B cell (primary cell): Measurements from ENCODE around the gene MYB. TPM values are rescaled to one million over a fixed set of nuclear protein-coding genes. Genes with fewer than 3 reads are reported as not detected.

Source experiments
- ATAC-seq: fragments of 200-7000 bp; cut with Tn5 transposase; one replicate; pipeline ENCODE4 v1.10.0; 2021; ENCODE audit warnings: low read depth, mild to moderate bottlenecking, moderate number of reproducible peaks, moderate library complexity
- CTCF ChIA-PET: fragments of 350-600 bp; sonication (Branson Sonifier 250); formaldehyde crosslinking; loops from one replicate; lab custom pipeline; 2021; ENCODE audit warnings: antibody characterized with exemption, inconsistent platforms; lab: Charles Lee
- POLR2A ChIA-PET: fragments of 350-600 bp; sonication (Branson Sonifier 250); formaldehyde crosslinking; loops from one replicate; lab custom pipeline; 2021; ENCODE audit warnings: antibody characterized with exemption; lab: Charles Lee
- DNase-seq: peaks from one replicate; pipeline ENCODE4 v3.0.0; 2013
- H2AFZ ChIP-seq: 2 replicates; pipeline ENCODE4 v1.6.1; 2012; ENCODE audit warnings: mild to moderate bottlenecking, low read depth, low read length; ENCODE audit not compliant: insufficient read depth, poor library complexity, severe bottlenecking
- H3K27ac ChIP-seq, 2 donors: 1 replicate in 1 of 2; 2 replicates in 1 of 2; pipeline ENCODE4 v1.5.1; 2012 to 2013; ENCODE audit warnings: low read length in 2 of 2, mild to moderate bottlenecking in 2 of 2, moderate library complexity in 1 of 2
- H3K27me3 ChIP-seq, 4 experiments: fragments of 200-600 bp in 1 of 4; sonication (generic) in 1 of 4; replicated peaks in 1 of 4; 1 replicate in 2 of 4; 2 replicates in 2 of 4; pipeline versions ENCODE4 v1.6.1 to v1.7.0; 2013 to 2016; ENCODE audit warnings: low read length in 3 of 4, mild to moderate bottlenecking in 2 of 4, mixed read lengths in 1 of 4, moderate library complexity in 1 of 4; ENCODE audit not compliant: insufficient read depth in 4 of 4, control insufficient read depth in 3 of 4; ENCODE audit errors: control extremely low read depth in 1 of 4
- H3K36me3 ChIP-seq, 2 experiments: replicated peaks in 1 of 2; 1 replicate in 1 of 2; 2 replicates in 1 of 2; pipeline versions ENCODE4 v1.6.1 to v1.7.1; 2013; ENCODE audit warnings: low read length in 1 of 2; ENCODE audit not compliant: insufficient read depth in 2 of 2, control insufficient read depth in 1 of 2; ENCODE audit errors: control extremely low read depth in 1 of 2, extremely low read depth in 1 of 2
- H3K4me1 ChIP-seq, 2 donors: fragments of 200-600 bp in 1 of 2; sonication (generic) in 1 of 2; 1 replicate in 1 of 2; 2 replicates in 1 of 2; pipeline versions ENCODE4 v1.5.1 to v1.6.1; 2013 to 2017; ENCODE audit warnings: low read length in 2 of 2; ENCODE audit not compliant: control insufficient read depth in 2 of 2, insufficient read depth in 2 of 2
- H3K4me2 ChIP-seq: replicated peaks from 2 replicates; pipeline ENCODE3; 2012; ENCODE audit warnings: mild to moderate bottlenecking, low read depth, low read length; ENCODE audit not compliant: poor library complexity, severe bottlenecking
- H3K4me3 ChIP-seq, 5 experiments: fragments of 200-600 bp in 1 of 5; sonication (generic) in 1 of 5; 1 replicate in 3 of 5; 2 replicates in 2 of 5; pipeline versions ENCODE4 v1.5.1 to v1.7.0; 2011 to 2016; ENCODE audit warnings: low read length in 4 of 5, mild to moderate bottlenecking in 4 of 5, low read depth in 2 of 5, control low read depth in 1 of 5, moderate library complexity in 1 of 5; ENCODE audit not compliant: insufficient read depth in 1 of 5; ENCODE audit errors: control extremely low read depth in 1 of 5, extremely low read depth in 1 of 5
- H3K79me2 ChIP-seq: fragments of 200-600 bp; sonication (generic); one replicate; pipeline ENCODE4 v1.6.0; 2016; ENCODE audit warnings: low read length; ENCODE audit not compliant: control insufficient read depth, insufficient read depth
- H3K9ac ChIP-seq: fragments of 200-600 bp; sonication (generic); 2 replicates; pipeline ENCODE4 v1.6.1; 2017; ENCODE audit warnings: mild to moderate bottlenecking, low read length, moderate library complexity
- H3K9me3 ChIP-seq, 3 donors: one replicate each; pipeline versions ENCODE4 v1.6.1 to v1.7.1; 2013; ENCODE audit warnings: low read length in 2 of 3; ENCODE audit not compliant: control insufficient read depth in 2 of 3, insufficient read depth in 1 of 3; ENCODE audit errors: control extremely low read depth in 1 of 3
- H4K20me1 ChIP-seq: 2 replicates; pipeline ENCODE4 v1.6.0; 2012; ENCODE audit warnings: mild to moderate bottlenecking, low read length; ENCODE audit not compliant: insufficient read depth, control insufficient read depth, poor library complexity, severe bottlenecking
- H3K27ac Mint-ChIP-seq: one replicate; pipeline ENCODE4 v1.8.0; 2021; ENCODE audit warnings: mixed read lengths
- H3K27me3 Mint-ChIP-seq: one replicate; pipeline ENCODE4 v1.8.0; 2021; ENCODE audit warnings: mixed read lengths
- H3K4me1 Mint-ChIP-seq: one replicate; pipeline ENCODE4 v1.8.0; 2021; ENCODE audit warnings: mixed read lengths
- H3K4me3 Mint-ChIP-seq: one replicate; pipeline ENCODE4 v1.8.0; 2021; ENCODE audit warnings: mixed read lengths
- H3K9me3 Mint-ChIP-seq: one replicate; pipeline ENCODE4 v1.8.0; 2022; ENCODE audit warnings: mixed read lengths; ENCODE audit not compliant: insufficient read depth
- CTCF ChIP-seq: fragments of 200-600 bp; IDR thresholded peaks from one replicate; pipeline ENCODE4 v1.8.0; 2022; ENCODE audit warnings: antibody characterized with exemption, mild to moderate bottlenecking
- EZH2 ChIP-seq: IDR thresholded peaks from 2 replicates; pipeline ENCODE4 v1.6.1; 2012; ENCODE audit warnings: borderline replicate concordance, low read depth, mild to moderate bottlenecking, moderate library complexity, low read length; ENCODE audit not compliant: insufficient read depth, poor library complexity, severe bottlenecking
- whole genome bisulfite sequencing: methylation state at CpG from one replicate; pipeline ENCODE4 v1.1.5; 2013; ENCODE audit warnings: missing lambda C conversion rate; ENCODE audit not compliant: insufficient coverage; 5-methylcytosine and 5-hydroxymethylcytosine counted together
- intact Hi-C: fragments of 100-400 bp; cut with micrococcal nuclease; formaldehyde crosslinking; loops from one replicate; pipeline ENCODE4 v1.10.0; 2022
- polyA plus RNA-seq: library from polyadenylated mRNA; depleted of rRNA; stranded (reverse); fragments of >200 nt; gene quantifications from 2 replicates; pipeline ENCODE4 v1.2.3, GENCODE V29; 2012
- total RNA-seq, 2 donors: library from RNA; stranded (reverse); fragments of 120-200 nt in 1 of 2; gene quantifications; 1 replicate in 1 of 2; 2 replicates in 1 of 2; pipeline versions ENCODE4 v1.2.3 to v1.2.4, GENCODE V29; 2013 to 2022

MYB gene
- total and polyA plus RNA-seq, 2 donors (not counting 1 experiment from before 2014, with no cell fraction given), result 0.46 to 1.4 TPM

DNA sequence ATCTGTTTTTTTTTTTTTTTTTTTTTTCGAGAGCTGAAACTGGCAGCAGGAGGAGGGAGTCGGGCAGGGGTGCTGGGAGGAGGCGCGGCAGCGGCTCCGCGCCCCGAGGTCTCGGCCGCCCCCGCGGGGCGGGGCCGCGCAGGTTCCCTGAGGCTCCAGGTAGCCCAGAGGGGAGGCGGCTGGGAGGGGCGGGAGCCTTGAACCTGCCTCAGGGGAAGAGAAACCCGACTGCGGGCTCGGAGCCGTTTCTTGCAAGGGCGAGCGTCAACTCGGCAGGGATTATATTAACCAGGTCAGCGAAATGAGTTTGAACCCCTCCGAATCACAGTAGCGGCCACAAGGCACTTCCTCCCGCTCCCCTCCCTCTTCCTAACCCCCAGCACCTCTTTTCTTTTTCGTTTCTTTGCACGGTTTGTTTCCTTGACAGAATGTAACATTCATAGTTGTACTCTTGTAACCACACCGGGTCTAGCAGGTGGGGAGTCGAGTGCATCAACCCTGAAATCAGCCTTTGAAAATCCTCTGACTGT is 2.0 kb downstream of the MYB start:
- ChIA-PET CTCF (interaction anchor here (0.6 to 3.4 kb wide), 15 partner anchors 11 to 253 kb away, joined by 3 to 34 read pairs (median 4); partner anchors contain the start of gene HBS1L), POLR2A (interaction anchor here (0.6 to 1.2 kb wide), 2 partner anchors 124 to 128 kb away, joined by 3 to 4 read pairs; partner anchors contain the start of gene HBS1L)
- peak; percentile 32 for ATAC-seq
- H3K27ac Mint-ChIP-seq, result peak overlapping the region; percentile 44
- peak overlapping the region; percentile 86 for H3K4me3 Mint-ChIP-seq
- Histone ChIP-seq H3K4me3 (peak overlapping the region; percentile 47 to 74 (median 67)), H3K9ac (peak overlapping the region; percentile 69), H3K4me1 (peaks cover 14 to 28% of the 10 kb centered on the region in 2 donors), H3K27me3 (peaks cover 0 to 17% (median 1%) of the 10 kb centered on the region in 4 experiments), H4K20me1 (no peaks in the 10 kb centered on the region), H2AFZ (peak overlapping the region; percentile 76), H3K79me2 (peaks cover 4% of the 10 kb centered on the region), H3K9me3 (no peaks in the 10 kb centered on the region), H3K27ac (no peak overlapping the region), H3K4me2 (peak overlapping the region; percentile 96), H3K36me3 (no peaks in the 10 kb centered on the region)
- intact Hi-C loops, result loop anchor here (1.0 to 10.0 kb wide), 9 partner anchors 20 to 1231 kb away; partner anchors contain the start of genes AHI1, BCLAF1, HBS1L and TBPL1
- H3K27me3 Mint-ChIP-seq, result peaks cover 6% of the 10 kb centered on the region
- H3K9me3 Mint-ChIP-seq, result no peaks in the 10 kb centered on the region
- peak; percentile 68 for DNase-seq
- H3K4me1 Mint-ChIP-seq, result peaks cover 20% of the 10 kb centered on the region
- no peak for TF ChIP-seq EZH2
- TF ChIP-seq CTCF, result no peak
- 0% methylated on average over 28 of the region's 32 CpGs for WGBS
